Liver (tissue), 9 donors: Measurements from ENCODE around the gene ZSCAN12. TPM values are rescaled to one million over a fixed set of nuclear protein-coding genes. Genes with fewer than 3 reads are reported as not detected.

Experiments
- DNase-seq: peaks from one replicate; pipeline ENCODE4 v3.0.0-alpha.2; 2017; ENCODE audit warnings: low spot score
- H3K27ac ChIP-seq, 2 donors: one replicate each; pipeline ENCODE4 v1.7.0; 2013; ENCODE audit warnings: inconsistent platforms in 2 of 2, low read length in 2 of 2, control low read depth in 1 of 2, low read depth in 1 of 2, mild to moderate bottlenecking in 1 of 2
- H3K27me3 ChIP-seq, 4 donors: one replicate each; pipeline versions ENCODE4 v1.6.1 to v1.7.0; 2013; ENCODE audit warnings: low read length in 3 of 4, inconsistent platforms in 1 of 4, mild to moderate bottlenecking in 1 of 4, moderate library complexity in 1 of 4; ENCODE audit not compliant: control insufficient read depth in 4 of 4, insufficient read depth in 4 of 4
- H3K36me3 ChIP-seq, 4 donors: one replicate each; pipeline versions ENCODE4 v1.6.1 to v1.7.0; 2013; ENCODE audit warnings: low read length in 3 of 4, mild to moderate bottlenecking in 3 of 4, low read depth in 1 of 4, moderate library complexity in 1 of 4; ENCODE audit not compliant: control insufficient read depth in 4 of 4, insufficient read depth in 3 of 4
- H3K4me1 ChIP-seq, 4 donors: one replicate each; pipeline versions ENCODE4 v1.6.1 to v1.7.0; 2013; ENCODE audit warnings: low read length in 3 of 4, mild to moderate bottlenecking in 3 of 4, moderate library complexity in 1 of 4; ENCODE audit not compliant: control insufficient read depth in 4 of 4, insufficient read depth in 4 of 4
- H3K4me3 ChIP-seq, 3 donors: one replicate each; pipeline versions ENCODE4 v1.6.1 to v1.7.0; 2013; ENCODE audit warnings: low read length in 3 of 3, control low read depth in 1 of 3, low read depth in 1 of 3, mild to moderate bottlenecking in 1 of 3
- H3K9ac ChIP-seq, 2 donors: one replicate each; pipeline ENCODE4 v1.7.0; 2013; ENCODE audit warnings: low read length in 2 of 2, mild to moderate bottlenecking in 2 of 2, moderate library complexity in 2 of 2, control low read depth in 1 of 2, low read depth in 1 of 2
- H3K9me3 ChIP-seq, 4 donors: one replicate each; pipeline versions ENCODE4 v1.6.1 to v1.7.0; 2013; ENCODE audit warnings: low read length in 3 of 4; ENCODE audit not compliant: control insufficient read depth in 4 of 4
- ATF3 ChIP-seq: IDR thresholded peaks from 2 replicates; pipeline ENCODE4 v1.6.1; 2016; ENCODE audit warnings: antibody characterized with exemption
- CTCF ChIP-seq: fragments of 150-350 bp; IDR thresholded peaks from 2 replicates; pipeline ENCODE4 v1.5.1; 2017; ENCODE audit warnings: improper control_type of control experiment, low read depth, low read length; ENCODE audit not compliant: missing input control
- EGR1 ChIP-seq, 2 donors: IDR thresholded peaks; 2 replicates each; pipeline ENCODE4 v1.6.1; 2016 to 2018; ENCODE audit warnings: antibody characterized with exemption in 2 of 2, low read depth in 2 of 2
- FOXA1 ChIP-seq: IDR thresholded peaks from 2 replicates; pipeline ENCODE4 v1.6.1; 2016; ENCODE audit warnings: antibody characterized with exemption
- FOXA2 ChIP-seq: IDR thresholded peaks from 2 replicates; pipeline ENCODE4 v1.6.1; 2016; ENCODE audit warnings: antibody characterized with exemption
- GABPA ChIP-seq, 2 donors: IDR thresholded peaks in 1 of 2; conservative IDR thresholded peaks in 1 of 2; 2 replicates each; pipeline ENCODE4 v1.6.1; 2016; ENCODE audit warnings: antibody characterized with exemption in 2 of 2, mild to moderate bottlenecking in 1 of 2, moderate library complexity in 1 of 2
- HNF4A ChIP-seq, 2 donors: conservative IDR thresholded peaks; 2 replicates each; pipeline ENCODE4 v1.6.1; 2016; ENCODE audit warnings: antibody characterized with exemption in 2 of 2, mild to moderate bottlenecking in 2 of 2
- HNF4G ChIP-seq: IDR thresholded peaks from 2 replicates; pipeline ENCODE4 v1.6.1; 2016; ENCODE audit warnings: antibody characterized with exemption
- JUND ChIP-seq, 2 donors: IDR thresholded peaks; 2 replicates each; pipeline ENCODE4 v1.6.1; 2016; ENCODE audit warnings: antibody characterized with exemption in 2 of 2
- NR2F2 ChIP-seq: IDR thresholded peaks from 2 replicates; pipeline ENCODE4 v1.6.1; 2016; ENCODE audit warnings: antibody characterized with exemption
- SP1 ChIP-seq: IDR thresholded peaks from 2 replicates; pipeline ENCODE4 v1.6.1; 2018; ENCODE audit warnings: antibody characterized with exemption, mild to moderate bottlenecking
- TAF1 ChIP-seq: conservative IDR thresholded peaks from 2 replicates; pipeline ENCODE4 v1.6.1; 2016; ENCODE audit warnings: antibody characterized with exemption, mild to moderate bottlenecking
- YY1 ChIP-seq: IDR thresholded peaks from 2 replicates; pipeline ENCODE4 v1.6.1; 2016; ENCODE audit warnings: antibody characterized with exemption, mild to moderate bottlenecking
- WGBS: extraction: QIAGEN DNeasy Blood & Tissue Kit; methylation state at CpG from one replicate; pipeline ENCODE4 v1.1.7; 2013; 5-methylcytosine and 5-hydroxymethylcytosine counted together
- polyA plus RNA-seq, 2 donors: library from polyadenylated mRNA; stranded (reverse) in 1 of 2; unstranded in 1 of 2; fragments of 200-250 nt in 1 of 2; fragments of >200 nt in 1 of 2; fragmentation: Nextera tagmentation in 1 of 2; extraction: Ambion mirVana in 1 of 2; gene quantifications; one replicate each; pipeline versions ENCODE4 v1.2.1 to v1.2.3, GENCODE V29; 2013 to 2015
- total RNA-seq, 2 donors: library from RNA; depleted of rRNA; stranded (reverse); fragments of >200 nt; gene quantifications; one replicate each; pipeline ENCODE4 v1.2.3, GENCODE V29; 2014
- TF ChIP-seq, protein P1 (sequence below): IDR thresholded peaks from 2 replicates; pipeline ENCODE4 v1.6.1; 2016; ENCODE audit warnings: antibody characterized with exemption
- TF ChIP-seq, protein P2 (sequence below): IDR thresholded peaks from 2 replicates; pipeline ENCODE4 v1.6.1; 2016; ENCODE audit warnings: antibody characterized with exemption, mild to moderate bottlenecking
- donor health status: healthy.
- donor health status: healthy.
- donor health status: healthy.
- donor health status: healthy.
- donor health status: healthy.

ZSCAN12 gene
- total and polyA plus RNA-seq, 4 donors, result 0.46 to 3.9 (median 2.0) TPM

DNA sequence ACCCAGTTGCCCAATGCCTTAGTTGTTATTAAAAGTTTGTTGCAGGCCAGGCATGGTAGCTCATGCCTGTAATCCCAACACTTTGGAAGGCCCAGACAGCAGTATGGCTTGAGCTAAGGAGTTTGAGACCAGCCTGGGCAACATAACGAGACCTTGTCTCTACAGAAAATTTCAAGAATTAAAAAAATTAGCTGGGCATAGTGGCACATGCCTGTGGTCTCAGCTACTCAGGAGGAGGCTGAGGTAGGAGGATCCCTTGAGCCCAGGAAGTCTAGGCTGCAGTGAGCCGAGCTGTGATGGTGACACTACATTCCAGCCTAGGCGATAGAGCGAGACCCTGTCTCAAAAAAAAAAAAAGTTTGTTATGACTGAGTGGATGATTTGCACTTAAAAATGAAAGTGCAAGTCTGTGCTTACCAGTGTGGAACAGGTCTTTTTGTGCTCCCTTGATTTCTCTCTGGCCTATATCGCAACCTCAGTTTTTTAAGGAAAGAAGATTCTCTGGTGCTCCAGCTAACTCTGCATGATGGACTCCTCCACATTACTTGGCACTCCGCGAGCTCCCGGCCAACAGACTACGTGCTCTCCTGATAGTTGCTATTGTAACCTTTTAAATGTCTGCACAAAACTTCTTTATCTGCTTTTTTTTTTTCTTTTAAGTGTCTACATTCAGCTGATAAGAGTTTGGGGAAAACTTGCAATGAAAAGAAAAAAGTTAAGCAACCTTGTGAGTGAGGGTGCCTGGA, 27.7 kb downstream of the ZSCAN12 start:
- 91% methylated on average over 9 of the region's 9 CpGs for WGBS

DNA sequence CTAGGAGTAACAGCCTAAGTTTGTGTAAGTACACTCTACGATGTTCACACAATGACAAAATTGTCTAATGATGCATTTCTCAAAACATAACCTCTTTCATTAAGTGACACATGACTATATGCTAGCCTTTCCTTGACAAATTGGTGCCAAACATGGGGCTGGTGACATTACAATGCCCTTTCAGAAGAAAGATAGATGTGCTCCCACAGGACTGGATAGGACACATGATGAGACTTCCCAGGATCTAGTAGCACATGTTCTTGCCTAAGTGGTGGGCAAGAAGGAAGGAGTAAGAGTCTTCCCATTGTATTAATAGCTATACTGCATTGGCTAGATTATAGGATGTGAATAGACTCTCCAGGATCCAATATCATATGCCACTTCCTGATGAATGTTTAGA, 28.3 kb downstream of the ZSCAN12 start:
- no peaks in the 10 kb centered on the region for H3K27me3 ChIP-seq
- WGBS, result 96% methylated on average over 1 of the region's 1 CpG
- no peak overlapping the region for H3K9ac ChIP-seq
- no peaks in the 10 kb centered on the region for H3K4me1 ChIP-seq
- H3K9me3 ChIP-seq, result no peaks in the 10 kb centered on the region
- H3K36me3 ChIP-seq, result peaks cover 0 to 4% (median 0%) of the 10 kb centered on the region in 4 donors
- no peak overlapping the region for H3K4me3 ChIP-seq
- no peak for DNase-seq
- H3K27ac ChIP-seq, result no peak overlapping the region
- no peak for TF ChIP-seq FOXA2
- TF ChIP-seq HNF4G, result no peak

More for the DNA sequence above, 27.7 kb downstream of the ZSCAN12 start:
- Histone ChIP-seq H3K4me1 (no peaks in the 10 kb centered on the region), H3K4me3 (no peak overlapping the region), H3K36me3 (peaks cover 0 to 4% (median 0%) of the 10 kb centered on the region in 4 donors), H3K9ac (no peak overlapping the region), H3K27ac (no peak overlapping the region), H3K9me3 (no peaks in the 10 kb centered on the region), H3K27me3 (no peaks in the 10 kb centered on the region)
- no peak for DNase-seq
- no peak for TF ChIP-seq HNF4A (conservative IDR thresholded peaks at IDR 0.05)
- no peak for TF ChIP-seq GABPA (IDR thresholded peaks at IDR 0.05 in 1 of 2, conservative IDR thresholded peaks at IDR 0.05 in 1 of 2)
- no peak for TF ChIP-seq HNF4G
- TF ChIP-seq FOXA1, result no peak
- TF ChIP-seq, protein P1, sequence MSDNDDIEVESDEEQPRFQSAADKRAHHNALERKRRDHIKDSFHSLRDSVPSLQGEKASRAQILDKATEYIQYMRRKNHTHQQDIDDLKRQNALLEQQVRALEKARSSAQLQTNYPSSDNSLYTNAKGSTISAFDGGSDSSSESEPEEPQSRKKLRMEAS, result no peak
- TF ChIP-seq NR2F2, result no peak
- TF ChIP-seq FOXA2, result no peak
- TF ChIP-seq ATF3, result no peak
- TF ChIP-seq EGR1 (IDR thresholded peaks at IDR 0.05; ENCODE audit: low read depth in 2 of 2), result no peak
- no peak for TF ChIP-seq CTCF
- TF ChIP-seq, protein P2, sequence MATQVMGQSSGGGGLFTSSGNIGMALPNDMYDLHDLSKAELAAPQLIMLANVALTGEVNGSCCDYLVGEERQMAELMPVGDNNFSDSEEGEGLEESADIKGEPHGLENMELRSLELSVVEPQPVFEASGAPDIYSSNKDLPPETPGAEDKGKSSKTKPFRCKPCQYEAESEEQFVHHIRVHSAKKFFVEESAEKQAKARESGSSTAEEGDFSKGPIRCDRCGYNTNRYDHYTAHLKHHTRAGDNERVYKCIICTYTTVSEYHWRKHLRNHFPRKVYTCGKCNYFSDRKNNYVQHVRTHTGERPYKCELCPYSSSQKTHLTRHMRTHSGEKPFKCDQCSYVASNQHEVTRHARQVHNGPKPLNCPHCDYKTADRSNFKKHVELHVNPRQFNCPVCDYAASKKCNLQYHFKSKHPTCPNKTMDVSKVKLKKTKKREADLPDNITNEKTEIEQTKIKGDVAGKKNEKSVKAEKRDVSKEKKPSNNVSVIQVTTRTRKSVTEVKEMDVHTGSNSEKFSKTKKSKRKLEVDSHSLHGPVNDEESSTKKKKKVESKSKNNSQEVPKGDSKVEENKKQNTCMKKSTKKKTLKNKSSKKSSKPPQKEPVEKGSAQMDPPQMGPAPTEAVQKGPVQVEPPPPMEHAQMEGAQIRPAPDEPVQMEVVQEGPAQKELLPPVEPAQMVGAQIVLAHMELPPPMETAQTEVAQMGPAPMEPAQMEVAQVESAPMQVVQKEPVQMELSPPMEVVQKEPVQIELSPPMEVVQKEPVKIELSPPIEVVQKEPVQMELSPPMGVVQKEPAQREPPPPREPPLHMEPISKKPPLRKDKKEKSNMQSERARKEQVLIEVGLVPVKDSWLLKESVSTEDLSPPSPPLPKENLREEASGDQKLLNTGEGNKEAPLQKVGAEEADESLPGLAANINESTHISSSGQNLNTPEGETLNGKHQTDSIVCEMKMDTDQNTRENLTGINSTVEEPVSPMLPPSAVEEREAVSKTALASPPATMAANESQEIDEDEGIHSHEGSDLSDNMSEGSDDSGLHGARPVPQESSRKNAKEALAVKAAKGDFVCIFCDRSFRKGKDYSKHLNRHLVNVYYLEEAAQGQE, result no peak
- TF ChIP-seq YY1, result no peak
- TF ChIP-seq JUND (IDR thresholded peaks at IDR 0.05), result no peak
- TF ChIP-seq SP1, result no peak
- no peak for TF ChIP-seq TAF1
